ENCODE results near the gene TMEM134.
"Not testable (repeated sequence)": the region's sequence is repeated elsewhere in the genome, so short reads cannot be mapped to it uniquely, and the experiment has no call there.

Gene TMEM134

GRCh38 chr11:67468759-67469507, at the start of gene TMEM134:
Gene TMEM134, minus strand, starts transcription at chr11:67469251. Its CDS starts 59 bp downstream, at chr11:67469192.
- Histone ChIP-seq H3K27me3 (ENCODE audit: control insufficient read depth, insufficient read depth, low read length) (no peaks in the 10 kb centered on the region), H3K27ac (ENCODE audit: low read length) (no peak within 1 kb of the TSS), H3K36me3 (ENCODE audit: control insufficient read depth, insufficient read depth, low read length) (no peaks in the 10 kb centered on the region), H3K4me1 (ENCODE audit: control insufficient read depth, insufficient read depth, low read length) (no peaks in the 10 kb centered on the region; the same call in 1 of the 2 replicates), H3K4me3 (ENCODE audit: low read length) (peak within 1 kb of the TSS; percentile 93; the same call in 1 of the 2 replicates), H3K9me3 (ENCODE audit: control insufficient read depth, insufficient read depth, low read length) (no peaks in the 10 kb centered on the region)
- WGBS (ENCODE audit: insufficient coverage, insufficient read length) = no CpG with 5 or more reads among the region's 76 CpGs
- peak; percentile 76 for DNase-seq (ENCODE audit: low read depth, low spot score)

- Histone ChIP-seq H3K27me3 (ENCODE audit: control insufficient read depth, insufficient read depth, low read length) (no peaks in the 10 kb centered on the region), H3K4me1 (ENCODE audit: control insufficient read depth, insufficient read depth, low read length) (no peaks in the 10 kb centered on the region), H3K36me3 (ENCODE audit: control insufficient read depth, insufficient read depth, low read length) (no peaks in the 10 kb centered on the region), H3K4me3 (ENCODE audit: low read length) (no peak overlapping the region), H3K9me3 (ENCODE audit: control insufficient read depth, insufficient read depth, low read length) (no peaks in the 10 kb centered on the region), H3K27ac (ENCODE audit: low read length) (no peak overlapping the region)
- no CpG with 5 or more reads among the region's 10 CpGs for WGBS (ENCODE audit: insufficient coverage, insufficient read length)
- no peak for DNase-seq (ENCODE audit: low read depth, low spot score)
Observed at GRCh38 chr11:67517784-67518552, 48.9 kb upstream of the TMEM134 start.

- WGBS (ENCODE audit: insufficient coverage, insufficient read length) = no CpG with 5 or more reads among the region's 9 CpGs
- Histone ChIP-seq H3K4me1 (ENCODE audit: control insufficient read depth, insufficient read depth, low read length) (no peaks in the 10 kb centered on the region), H3K36me3 (ENCODE audit: control insufficient read depth, insufficient read depth, low read length) (no peaks in the 10 kb centered on the region), H3K9me3 (ENCODE audit: control insufficient read depth, insufficient read depth, low read length) (no peaks in the 10 kb centered on the region), H3K27ac (ENCODE audit: low read length) (no peak overlapping the region), H3K4me3 (ENCODE audit: low read length) (no peak overlapping the region), H3K27me3 (ENCODE audit: control insufficient read depth, insufficient read depth, low read length) (no peaks in the 10 kb centered on the region)
- DNase-seq (ENCODE audit: low read depth, low spot score) = no peak
Observed at GRCh38 chr11:67516806-67517205, 47.8 kb upstream of the TMEM134 start.

- Histone ChIP-seq H3K36me3 (ENCODE audit: control insufficient read depth, insufficient read depth, low read length) (no peaks in the 10 kb centered on the region), H3K4me3 (ENCODE audit: low read length) (no peak overlapping the region), H3K4me1 (ENCODE audit: control insufficient read depth, insufficient read depth, low read length) (no peaks in the 10 kb centered on the region), H3K9me3 (ENCODE audit: control insufficient read depth, insufficient read depth, low read length) (no peaks in the 10 kb centered on the region), H3K27ac (ENCODE audit: low read length) (no peak overlapping the region), H3K27me3 (ENCODE audit: control insufficient read depth, insufficient read depth, low read length) (no peaks in the 10 kb centered on the region)
- no CpG with 5 or more reads among the region's 7 CpGs for WGBS (ENCODE audit: insufficient coverage, insufficient read length)
- DNase-seq (ENCODE audit: low read depth, low spot score) = no peak
Observed at GRCh38 chr11:67514116-67514515, 45.1 kb upstream of the TMEM134 start.

- DNase-seq (ENCODE audit: low read depth, low spot score); H3K4me1 ChIP-seq (ENCODE audit: control insufficient read depth, insufficient read depth, low read length); H3K36me3 ChIP-seq (ENCODE audit: control insufficient read depth, insufficient read depth, low read length); H3K9me3 ChIP-seq (ENCODE audit: control insufficient read depth, insufficient read depth, low read length); H3K4me3 ChIP-seq (ENCODE audit: low read length); H3K27ac ChIP-seq (ENCODE audit: low read length); H3K27me3 ChIP-seq (ENCODE audit: control insufficient read depth, insufficient read depth, low read length): not testable (repeated sequence)
- WGBS (ENCODE audit: insufficient coverage, insufficient read length) = no CpG with 5 or more reads among the region's 4 CpGs
Observed at GRCh38 chr11:67511558-67511957, 42.5 kb upstream of the TMEM134 start.

GRCh38 chr11:67510023-67510345, 40.9 kb upstream of the TMEM134 start:
- Histone ChIP-seq H3K27me3 (ENCODE audit: control insufficient read depth, insufficient read depth, low read length) (no peaks in the 10 kb centered on the region), H3K9me3 (ENCODE audit: control insufficient read depth, insufficient read depth, low read length) (no peaks in the 10 kb centered on the region), H3K27ac (ENCODE audit: low read length) (no peak overlapping the region), H3K4me3 (ENCODE audit: low read length) (no peak overlapping the region), H3K36me3 (ENCODE audit: control insufficient read depth, insufficient read depth, low read length) (no peaks in the 10 kb centered on the region), H3K4me1 (ENCODE audit: control insufficient read depth, insufficient read depth, low read length) (0 out of 2 replicates have a peak, but pooled peaks cover 2% of the 10 kb centered on the region)
- DNase-seq (ENCODE audit: low read depth, low spot score) = no peak
- no CpG with 5 or more reads among the region's 3 CpGs for WGBS (ENCODE audit: insufficient coverage, insufficient read length)

- H3K4me1 ChIP-seq (ENCODE audit: control insufficient read depth, insufficient read depth, low read length) = 0 out of 2 replicates have a peak, but pooled peaks cover 2% of the 10 kb centered on the region
- no peaks in the 10 kb centered on the region for H3K36me3 ChIP-seq (ENCODE audit: control insufficient read depth, insufficient read depth, low read length)
- peak overlapping the region; percentile 89; the same call in 1 of the 2 replicates for H3K4me3 ChIP-seq (ENCODE audit: low read length)
- H3K9me3 ChIP-seq (ENCODE audit: control insufficient read depth, insufficient read depth, low read length) = no peaks in the 10 kb centered on the region
- H3K27me3 ChIP-seq (ENCODE audit: control insufficient read depth, insufficient read depth, low read length) = no peaks in the 10 kb centered on the region
- peak; percentile 87 for DNase-seq (ENCODE audit: low read depth, low spot score)
- WGBS (ENCODE audit: insufficient coverage, insufficient read length) = no CpG with 5 or more reads among the region's 57 CpGs
- no peak overlapping the region for H3K27ac ChIP-seq (ENCODE audit: low read length)
Observed at GRCh38 chr11:67508486-67509121, 39.6 kb upstream of the TMEM134 start.

GRCh38 chr11:67507864-67508485, 38.9 kb upstream of the TMEM134 start, which contains the start of gene CDK2AP2:
Gene CDK2AP2, minus strand, starts transcription at chr11:67508162. Its CDS starts 80 bp downstream, at chr11:67508082.
- Histone ChIP-seq H3K36me3 (ENCODE audit: control insufficient read depth, insufficient read depth, low read length) (no peaks in the 10 kb centered on the region), H3K9me3 (ENCODE audit: control insufficient read depth, insufficient read depth, low read length) (no peaks in the 10 kb centered on the region), H3K27me3 (ENCODE audit: control insufficient read depth, insufficient read depth, low read length) (no peaks in the 10 kb centered on the region), H3K4me1 (ENCODE audit: control insufficient read depth, insufficient read depth, low read length) (0 out of 2 replicates have a peak, but pooled peaks cover 2% of the 10 kb centered on the region), H3K4me3 (ENCODE audit: low read length) (peak within 1 kb of the TSS; percentile 89; the same call in 1 of the 2 replicates), H3K27ac (ENCODE audit: low read length) (no peak within 1 kb of the TSS)
- DNase-seq (ENCODE audit: low read depth, low spot score) = peak; percentile 99
- WGBS (ENCODE audit: insufficient coverage, insufficient read length) = no CpG with 5 or more reads among the region's 57 CpGs

GRCh38 chr11:67507242-67507863, 38.3 kb upstream of the TMEM134 start:
- no CpG with 5 or more reads among the region's 33 CpGs for WGBS (ENCODE audit: insufficient coverage, insufficient read length)
- Histone ChIP-seq H3K36me3 (ENCODE audit: control insufficient read depth, insufficient read depth, low read length) (no peaks in the 10 kb centered on the region), H3K4me1 (ENCODE audit: control insufficient read depth, insufficient read depth, low read length) (0 out of 2 replicates have a peak, but pooled peaks cover 2% of the 10 kb centered on the region), H3K9me3 (ENCODE audit: control insufficient read depth, insufficient read depth, low read length) (no peaks in the 10 kb centered on the region), H3K27ac (ENCODE audit: low read length) (no peak overlapping the region), H3K4me3 (ENCODE audit: low read length) (peak overlapping the region; percentile 47; the same call in 1 of the 2 replicates), H3K27me3 (ENCODE audit: control insufficient read depth, insufficient read depth, low read length) (no peaks in the 10 kb centered on the region)
- DNase-seq (ENCODE audit: low read depth, low spot score) = no peak

Data from iPS DF 6.9 (cell line).